GM19193 (cell line): Measurements from ENCODE around the gene IL1A.

Source experiments
- POLR2A ChIP-seq: IDR thresholded peaks from 4 replicates; pipeline ENCODE4 v1.6.1; 2011; ENCODE audit not compliant: insufficient read depth, insufficient read length; ENCODE audit errors: extremely low read depth

The IL1A gene

GRCh38 chr2:112787729-112788393, 3.6 kb upstream of the IL1A start:
- TF ChIP-seq POLR2A: no peak

GRCh38 chr2:112787294-112787693, 3.0 kb upstream of the IL1A start:
- TF ChIP-seq POLR2A: no peak

- no peak for TF ChIP-seq POLR2A
These were observed 1.0 kb downstream of the IL1A start for GRCh38 chr2:112783187-112783714.

- no peak for TF ChIP-seq POLR2A
These were observed 2.0 kb downstream of the IL1A start for GRCh38 chr2:112782234-112782799.

GRCh38 chr2:112779598-112779997, 4.7 kb downstream of the IL1A start:
- TF ChIP-seq POLR2A: no peak

- no peak for TF ChIP-seq POLR2A
These were observed 7.3 kb downstream of the IL1A start for GRCh38 chr2:112777036-112777435.

- no peak for TF ChIP-seq POLR2A
These were observed 8.2 kb downstream of the IL1A start for GRCh38 chr2:112776113-112776512.

- no peak for TF ChIP-seq POLR2A
These were observed 9.6 kb downstream of the IL1A start for GRCh38 chr2:112774536-112775285.

GRCh38 chr2:112773556-112773955, 10.7 kb downstream of the IL1A start:
- TF ChIP-seq POLR2A: no peak

- TF ChIP-seq POLR2A: no peak
These were observed 11.3 kb downstream of the IL1A start for GRCh38 chr2:112772911-112773475.

- TF ChIP-seq POLR2A: no peak
These were observed 12.0 kb downstream of the IL1A start for GRCh38 chr2:112772322-112772721.

GRCh38 chr2:112768432-112768831, 15.9 kb downstream of the IL1A start:
- TF ChIP-seq POLR2A: no peak

GRCh38 chr2:112767693-112768330, 16.5 kb downstream of the IL1A start:
- no peak for TF ChIP-seq POLR2A

GRCh38 chr2:112765251-112765650, 19.0 kb downstream of the IL1A start:
- no peak for TF ChIP-seq POLR2A
